G401 (cell line): ENCODE results near the gene TAF1B. TPM values are rescaled to one million over a fixed set of nuclear protein-coding genes. Genes with fewer than 3 reads are reported as not detected.
A peak's percentile ranks its signal among the peaks of the same experiment; 100 is the strongest.

Experiments
- DNase-seq: peaks from one replicate; pipeline ENCODE4 v3.0.0-alpha.2; 2015; ENCODE audit warnings: low spot score
- in situ Hi-C: cut with HindIII; loops from 2 replicates; pipeline ENCODE4 v1.10.0; 2016; ENCODE audit warnings: low sequenced_read_pairs, mixed read lengths
- total RNA-seq: library from RNA; depleted of rRNA; stranded (reverse); fragments of >200 nt; shearing (Covaris generic); gene quantifications from 2 replicates; pipeline ENCODE4 v1.2.3, GENCODE V29; 2014; rRNA removed

Gene TAF1B
- total RNA-seq, result 56.1 and 70.7 TPM in 2 replicates

DNA sequence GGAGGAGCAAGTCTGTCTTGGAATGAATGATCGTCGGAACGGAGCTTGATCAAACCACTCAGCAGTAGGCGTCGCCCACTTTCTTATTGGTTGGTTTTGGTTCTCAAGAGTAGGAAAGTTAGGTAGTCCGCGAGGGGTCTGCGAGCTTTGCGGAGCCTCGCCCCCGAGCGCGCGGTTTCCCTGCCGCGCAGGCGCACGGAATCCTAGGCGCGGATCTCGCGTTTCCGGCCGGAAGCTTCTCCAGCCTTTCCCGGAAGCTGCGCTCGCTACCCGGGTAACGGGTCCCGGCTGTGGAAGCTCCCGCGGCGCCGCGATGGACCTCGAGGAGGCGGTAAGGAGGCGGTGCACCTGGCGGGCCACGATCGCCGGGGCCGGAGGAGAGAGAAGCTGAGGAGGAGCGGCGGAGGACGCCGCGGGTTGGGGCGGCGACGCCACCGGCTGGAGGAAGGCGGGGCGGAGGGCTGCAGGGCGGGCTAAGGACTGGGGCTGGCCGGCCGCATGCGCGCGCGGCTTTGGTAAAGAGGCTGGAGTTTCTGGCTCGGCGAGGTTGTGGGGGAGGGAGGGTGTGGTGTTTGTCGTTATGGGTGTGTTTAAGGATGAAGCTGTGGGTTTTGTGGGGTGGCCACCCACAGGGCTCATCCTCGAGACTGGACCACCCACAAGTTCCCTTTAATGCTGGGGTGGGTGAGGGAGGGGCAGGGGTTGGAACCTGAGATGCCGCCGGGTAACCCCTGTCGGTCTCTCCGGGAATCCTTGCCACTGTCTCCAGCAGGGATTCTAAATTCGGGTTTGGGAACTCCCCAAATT, at the start of gene TAF1B:
TAF1B (plus strand) TSS at position 246 of the 807 bp plus-strand sequence; CDS start at position 314, 68 bp downstream.
- in situ Hi-C loops, result no loop called here
- DNase-seq, result peak; percentile 82

GRCh38 chr2:9793918-9794717, 49.2 kb upstream of the TAF1B start:
- DNase-seq, result no peak
- in situ Hi-C loops, result no loop called here

DNA sequence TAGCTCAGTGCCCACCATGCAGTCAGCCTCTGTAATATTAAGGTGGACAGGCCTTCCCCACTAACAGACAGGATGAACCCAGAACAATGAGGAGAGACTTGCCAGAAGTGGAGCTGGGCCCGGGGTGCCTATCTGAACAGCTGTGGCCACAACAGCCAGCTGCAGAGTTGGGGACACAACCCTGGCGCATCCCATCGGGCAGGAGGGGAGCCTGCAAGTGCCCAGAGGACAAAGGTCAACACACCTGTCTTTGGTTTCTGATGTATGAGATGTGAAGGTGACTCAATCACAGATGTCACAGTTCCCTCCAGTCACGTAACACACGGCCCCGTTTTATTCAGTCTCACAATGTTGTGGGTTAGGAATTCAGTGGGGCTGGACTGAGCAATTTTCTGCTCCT, 48.2 kb upstream of the TAF1B start:
- in situ Hi-C loops, result no loop called here
- DNase-seq, result no peak

- no peak for DNase-seq
- in situ Hi-C loops, result no loop called here
These were observed 46.9 kb upstream of the TAF1B start for GRCh38 chr2:9796056-9797010.

DNA sequence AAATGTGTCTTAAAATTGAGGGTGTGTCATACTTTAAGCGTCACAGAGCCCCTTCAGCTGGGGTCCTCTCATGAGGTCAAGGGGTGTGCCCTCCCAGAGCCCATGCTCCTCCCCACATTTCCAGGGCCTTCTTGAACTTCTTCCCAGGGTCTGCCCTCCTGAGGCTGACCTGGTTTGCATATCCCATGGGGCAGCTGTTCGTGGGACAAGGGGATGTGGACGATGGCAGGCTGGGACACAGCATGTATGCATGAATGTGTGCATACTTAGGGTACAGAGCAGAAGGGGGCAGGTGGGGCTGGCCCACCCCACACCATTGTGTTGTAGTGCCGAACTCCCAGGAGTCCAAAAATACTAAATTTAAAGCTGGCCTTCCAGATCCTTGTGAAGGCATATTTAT, 46.2 kb upstream of the TAF1B start:
- in situ Hi-C loops, result no loop called here
- no peak for DNase-seq

DNA sequence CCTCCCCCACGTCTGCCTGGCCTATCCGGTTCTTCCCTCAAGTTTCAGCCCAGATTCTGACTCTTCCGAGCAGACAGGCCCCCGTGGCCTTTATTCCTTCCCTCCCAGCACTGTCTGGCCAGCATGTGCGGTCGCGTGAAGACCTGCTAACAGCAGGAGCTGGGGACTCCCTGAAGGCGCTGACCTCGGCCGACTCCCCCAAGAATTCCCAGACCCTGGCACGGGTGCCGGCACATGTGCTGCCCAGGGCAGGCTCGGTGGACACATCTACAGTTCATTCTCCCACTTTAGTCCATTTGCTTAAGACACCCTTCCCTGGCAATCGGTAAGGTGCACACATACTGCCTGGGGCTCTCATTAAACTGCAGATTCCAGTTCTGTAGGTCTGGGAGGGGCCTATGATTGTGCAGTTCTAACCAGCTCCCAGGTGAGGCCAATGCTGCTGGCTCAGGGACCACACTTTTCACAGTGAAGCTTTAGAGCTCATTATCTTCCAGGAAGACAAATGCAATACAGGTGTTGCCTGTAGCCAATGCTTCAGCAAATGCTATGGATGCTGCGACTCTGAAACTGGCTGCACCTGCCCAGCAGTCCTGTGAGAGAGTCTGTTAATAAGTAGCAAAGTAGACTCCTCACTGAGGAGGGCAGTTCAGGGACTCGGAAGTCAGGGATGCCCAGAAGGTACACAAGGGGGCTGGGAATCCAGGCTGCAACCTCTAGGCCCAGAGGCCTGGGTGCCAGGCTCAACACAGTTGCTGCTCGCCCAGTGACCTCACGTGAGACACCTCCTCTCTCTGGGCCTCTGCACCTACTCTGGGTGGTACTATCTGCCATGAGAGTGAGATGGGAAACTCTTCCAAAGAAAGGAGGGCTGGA, 45.4 kb upstream of the TAF1B start:
- in situ Hi-C loops, result no loop called here
- DNase-seq, result no peak

GRCh38 chr2:9799011-9799596, 44.2 kb upstream of the TAF1B start:
- in situ Hi-C loops, result no loop called here

DNA sequence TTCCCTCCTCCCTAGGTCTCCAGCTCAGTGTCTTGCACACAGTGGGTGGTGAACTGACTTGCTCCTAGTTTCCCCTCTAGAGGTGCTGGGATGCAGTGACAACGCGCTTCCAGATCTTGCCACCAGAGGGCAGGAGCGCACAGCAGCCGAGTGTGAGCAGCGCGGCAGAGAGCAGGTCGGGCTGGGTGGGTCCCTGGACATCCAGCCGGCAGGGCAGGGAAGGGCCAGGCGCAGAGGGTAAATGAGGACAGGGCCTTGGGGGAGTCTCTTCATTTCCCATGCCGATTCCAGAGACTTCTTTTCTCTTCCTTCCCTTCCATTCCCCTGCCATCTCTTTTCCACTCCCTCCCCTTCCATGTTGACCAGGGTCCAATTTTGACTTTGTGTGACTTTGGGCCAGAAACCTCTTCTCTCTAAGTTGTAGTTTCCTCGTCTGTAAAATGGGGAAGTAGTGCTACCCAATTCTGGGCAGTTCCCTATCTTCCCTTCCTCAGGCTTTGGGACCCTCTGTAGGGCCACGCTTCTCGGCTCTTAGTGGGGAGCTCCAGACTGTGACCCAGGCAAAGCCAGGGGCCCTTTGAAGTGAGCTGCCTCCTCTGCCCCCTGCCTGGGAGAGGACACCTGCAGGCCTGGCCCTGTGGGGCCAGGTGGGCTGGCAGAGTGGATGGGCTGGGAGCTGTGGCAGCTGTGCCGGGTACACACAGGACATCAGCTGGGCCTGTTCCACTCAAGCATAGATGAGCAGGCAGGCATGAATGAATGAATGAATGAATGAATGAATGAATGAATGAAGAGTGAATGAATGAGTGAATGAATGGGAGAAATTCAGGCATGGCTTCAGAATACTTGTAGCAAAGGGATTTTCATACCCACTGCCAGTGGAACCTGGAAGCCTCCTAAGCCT, 43.3 kb upstream of the TAF1B start:
- in situ Hi-C loops, result loop anchor here (25.0 kb wide), 1 partner anchor 162 kb away; the partner anchor contains the start of gene GRHL1
- DNase-seq, result peak; percentile 81

More at GRCh38 chr2:9799011-9799596, 44.2 kb upstream of the TAF1B start:
- DNase-seq, result no peak

GRCh38 chr2:9800639-9800974, 42.7 kb upstream of the TAF1B start:
- in situ Hi-C loops, result loop anchor here (25.0 kb wide), 1 partner anchor 162 kb away; the partner anchor contains the start of gene GRHL1
- DNase-seq, result no peak

DNA sequence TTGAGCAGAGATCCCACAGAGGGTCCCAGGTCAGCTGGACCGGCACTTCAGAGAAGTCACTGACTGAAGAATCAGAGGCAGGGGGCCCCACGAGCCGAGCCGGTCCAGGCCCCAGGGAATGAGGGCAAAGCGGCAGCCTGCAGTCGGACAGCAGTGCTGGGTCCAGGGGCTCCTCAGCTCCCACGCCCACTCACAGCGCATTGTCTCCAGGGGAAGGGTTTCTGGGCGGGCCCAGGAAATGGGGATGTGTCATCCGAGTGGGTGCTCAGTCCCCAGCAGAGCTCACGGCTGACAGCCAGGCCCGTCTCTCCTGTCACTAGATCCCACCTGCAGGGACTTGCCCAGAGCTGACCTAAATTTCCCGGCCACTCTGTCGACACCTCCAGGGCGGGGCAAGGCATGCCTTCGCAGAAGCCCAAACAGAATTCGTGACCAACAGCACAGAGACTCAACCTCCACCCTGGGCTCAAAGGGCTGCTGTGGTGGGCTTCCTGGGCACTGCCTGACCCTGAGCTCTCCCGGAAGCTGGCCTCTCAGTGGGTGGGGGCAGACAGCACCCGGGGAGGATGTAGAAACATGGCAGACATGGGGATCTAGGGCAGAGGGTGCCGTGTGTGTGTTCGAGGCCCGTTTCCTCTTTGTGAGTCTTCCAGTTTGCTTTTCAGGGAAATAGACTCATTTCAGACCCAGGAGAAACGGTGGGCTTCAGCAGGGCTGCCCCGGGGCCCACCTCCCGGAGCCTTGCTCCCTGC, 42.1 kb upstream of the TAF1B start:
- in situ Hi-C loops, result loop anchor here (25.0 kb wide), 1 partner anchor 161 kb away; the partner anchor contains the start of gene GRHL1

DNA sequence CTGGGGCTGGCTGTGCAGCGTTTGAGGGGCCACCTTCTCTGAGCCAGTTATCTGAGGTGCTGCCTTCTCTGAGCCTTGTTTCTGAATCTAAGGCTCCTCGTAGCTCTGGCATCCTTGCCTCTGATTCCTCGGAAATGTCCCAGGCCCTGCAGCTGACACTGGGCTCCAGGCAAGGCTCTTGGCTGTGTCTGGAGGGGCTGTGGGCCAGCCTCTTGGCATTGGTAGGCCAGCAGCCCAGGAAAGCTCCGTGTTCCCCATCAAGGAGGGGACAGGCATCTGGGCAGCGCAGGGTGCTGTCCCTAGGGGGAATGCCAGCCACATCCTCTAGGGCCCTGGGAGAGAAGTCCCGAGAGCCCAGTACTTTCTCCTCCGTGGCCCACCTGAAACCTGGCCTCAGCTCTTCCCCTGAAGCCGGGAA, 40.7 kb upstream of the TAF1B start:
- no peak for DNase-seq
- in situ Hi-C loops, result loop anchor here (25.0 kb wide), 1 partner anchor 160 kb away; the partner anchor contains the start of gene GRHL1

More for the DNA sequence above, 42.1 kb upstream of the TAF1B start:
- no peak for DNase-seq

GRCh38 chr2:9803023-9803805, 40.1 kb upstream of the TAF1B start:
- DNase-seq, result no peak
- in situ Hi-C loops, result loop anchor here (25.0 kb wide), 1 partner anchor 159 kb away; the partner anchor contains the start of gene GRHL1

DNA sequence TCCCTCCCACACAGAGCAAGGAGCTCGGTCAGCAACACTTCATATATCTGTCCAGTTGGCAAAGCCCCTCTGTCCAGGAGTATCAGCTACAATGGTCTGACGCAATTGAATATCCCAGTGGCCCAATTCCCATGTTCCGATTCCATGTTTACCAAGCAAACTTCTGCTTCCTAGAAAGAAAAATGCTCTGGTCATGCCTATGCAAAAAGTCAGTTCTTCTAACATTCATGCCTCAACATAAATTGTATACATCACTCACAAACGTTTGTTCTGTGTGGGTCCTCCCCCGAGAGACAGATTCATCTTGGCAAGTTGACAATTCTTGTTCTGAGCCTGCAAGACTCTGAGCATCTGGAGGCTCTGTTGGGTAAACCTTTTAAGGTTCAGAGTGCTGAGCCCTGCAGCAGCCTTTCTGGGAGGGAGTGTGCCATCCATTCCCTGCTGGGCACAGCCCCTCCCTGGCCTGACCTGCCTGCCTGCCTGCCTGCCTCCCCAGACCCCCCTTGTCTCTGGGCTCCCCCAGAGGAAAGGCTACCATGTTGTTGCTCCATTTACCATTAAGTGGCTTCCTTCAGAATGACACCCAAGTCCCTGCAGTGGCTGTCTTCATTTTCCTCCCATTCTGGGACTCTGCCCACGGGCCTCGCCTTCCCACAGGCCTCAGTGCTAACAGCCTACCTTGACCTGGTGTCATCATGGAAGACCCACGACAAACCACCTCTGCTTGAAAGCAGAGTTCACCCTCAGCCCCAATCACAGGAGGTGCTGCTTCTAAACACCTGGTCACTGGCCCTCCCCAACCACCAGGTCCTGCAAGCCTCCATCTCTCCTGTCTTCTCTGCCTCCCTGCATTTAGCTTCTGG, 37.6 kb upstream of the TAF1B start:
- DNase-seq, result no peak
- in situ Hi-C loops, result loop anchor here (25.0 kb wide), 1 partner anchor 157 kb away; the partner anchor contains the start of gene GRHL1

GRCh38 chr2:9806298-9806610, 37.0 kb upstream of the TAF1B start:
- DNase-seq, result no peak
- in situ Hi-C loops, result loop anchor here (25.0 kb wide), 1 partner anchor 156 kb away; the partner anchor contains the start of gene GRHL1
